PC-3 (cell line): ENCODE results near the gene SIRT2.

Experiments
- CTCF ChIP-seq: fragments of 300-600 bp; sonication (generic); conservative IDR thresholded peaks from 2 replicates; pipeline ENCODE4 v1.5.1; 2017; ENCODE audit warnings: antibody characterized with exemption, low read depth, mild to moderate bottlenecking, low read length
- EZH2 ChIP-seq: fragments of 300-600 bp; sonication (generic); IDR thresholded peaks from one replicate; pipeline ENCODE4 v1.6.1; 2017; ENCODE audit warnings: antibody characterized with exemption, mild to moderate bottlenecking, low read length; ENCODE audit not compliant: unreplicated experiment

GRCh38 chr19:38841180-38841766 is 58.1 kb downstream of the SIRT2 start:
- no peak for TF ChIP-seq CTCF
- TF ChIP-seq EZH2, result no peak
